Mesenteric fat pad (tissue), 1 donor: ENCODE data around the gene ATP23. TPM values are rescaled to one million over a fixed set of nuclear protein-coding genes. Genes with fewer than 3 reads are reported as not detected.

Source experiments
- DNase-seq: peaks from one replicate; pipeline ENCODE4 v3.0.0-alpha.2; 2020; ENCODE audit warnings: low spot score
- total RNA-seq: library from RNA; stranded (reverse); fragmentation: NEBNext Ultra II Directional; extraction: Animal tissue kit (Norgen Biotek cat#: 25700); gene quantifications from one replicate; pipeline ENCODE4 v1.2.1, GENCODE V29; 2021
- donor health status: DM: yes; HTN: yes; CAD: no.

Gene ATP23
- total RNA-seq, 1 donor from 2014 or later, result 9.5 TPM

- no peak for DNase-seq
Observed at GRCh38 chr12:57966536-57966935, 25.2 kb downstream of the ATP23 start.

- DNase-seq, result no peak
Observed at GRCh38 chr12:57983146-57983857, 41.9 kb downstream of the ATP23 start.

DNA sequence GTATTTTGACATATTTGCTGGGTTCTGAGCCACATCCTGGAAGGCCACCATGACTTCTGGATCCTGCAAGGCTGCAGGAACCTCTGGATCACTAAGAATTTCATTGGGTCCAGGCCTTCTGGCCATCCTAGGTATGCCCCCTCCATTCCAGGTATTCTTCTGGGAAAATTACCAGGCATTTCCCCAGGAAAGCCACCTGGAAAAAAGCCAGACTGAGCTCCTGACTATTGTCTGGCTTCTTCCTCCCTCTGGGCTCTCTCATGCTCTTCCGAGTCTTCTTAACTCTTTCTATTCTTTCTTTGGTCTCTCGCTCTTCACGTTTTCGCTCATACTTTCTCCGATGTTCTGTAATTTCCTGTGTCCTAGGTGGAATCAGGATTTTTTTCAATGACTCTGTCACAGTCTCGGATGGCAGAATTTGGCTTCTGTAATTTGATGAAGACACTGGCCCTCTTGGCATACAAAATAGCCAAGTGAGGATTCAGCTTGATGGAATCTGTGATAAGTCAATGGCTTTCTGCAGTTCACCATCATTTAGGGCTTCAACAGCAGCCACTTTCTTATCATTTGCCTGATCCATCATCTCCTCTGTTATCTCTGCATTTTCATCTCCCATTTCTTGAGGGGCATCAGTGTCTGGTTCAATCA, 42.6 kb downstream of the ATP23 start:
- DNase-seq, result no peak

DNA sequence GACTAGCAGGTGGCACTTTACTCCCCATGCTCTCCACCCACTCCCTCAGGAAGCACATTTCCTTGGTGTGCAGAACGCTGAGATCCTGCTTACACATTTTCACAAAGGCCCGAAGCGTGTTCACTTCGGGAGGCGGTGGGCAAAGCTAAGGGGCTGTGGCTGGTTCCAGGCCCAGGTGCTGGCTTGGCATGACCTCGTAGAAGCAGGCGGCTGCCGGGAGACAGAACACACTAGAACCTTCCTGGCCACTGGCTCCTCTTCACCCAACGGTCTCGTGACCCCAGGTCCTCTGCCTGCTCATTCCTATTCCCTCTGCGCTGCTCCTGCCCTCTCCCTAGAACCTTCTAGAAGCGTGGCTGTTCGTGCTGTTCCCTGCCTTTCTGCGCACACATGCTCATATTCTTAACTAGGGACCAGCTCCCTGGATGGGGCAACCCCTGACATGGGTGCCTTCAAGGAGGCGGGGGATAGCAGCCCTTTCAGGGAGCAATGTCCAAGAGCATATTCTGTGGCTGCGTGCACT, 43.3 kb downstream of the ATP23 start:
- no peak for DNase-seq

- no peak for DNase-seq
Observed at GRCh38 chr12:57985685-57986084, 44.3 kb downstream of the ATP23 start.

DNA sequence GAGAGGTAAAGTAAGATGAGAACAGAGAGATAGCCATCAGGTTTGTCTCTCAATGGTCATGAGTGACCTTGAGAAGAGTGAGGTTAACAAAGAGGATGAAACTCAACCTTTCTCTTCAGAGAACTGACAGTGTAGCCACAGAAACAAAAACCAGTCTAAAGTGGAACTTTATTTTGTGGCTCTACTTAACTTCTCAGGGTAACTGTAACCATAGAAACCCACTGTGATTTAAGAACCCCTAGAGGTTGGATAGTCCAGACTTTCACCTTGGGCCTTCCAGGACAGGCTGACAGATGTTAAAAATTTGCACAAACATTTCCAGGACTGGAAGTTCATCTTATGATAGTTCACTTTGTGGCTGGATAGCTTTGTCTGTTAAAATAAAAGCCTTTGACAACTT, 48.5 kb downstream of the ATP23 start:
- DNase-seq, result no peak

GRCh38 chr12:57990241-57990883, 49.0 kb downstream of the ATP23 start:
- DNase-seq, result no peak

- no peak for DNase-seq
Observed at GRCh38 chr12:57992001-57992400, 50.6 kb downstream of the ATP23 start.

GRCh38 chr12:57993030-57993429, 51.7 kb downstream of the ATP23 start:
- DNase-seq, result no peak

DNA sequence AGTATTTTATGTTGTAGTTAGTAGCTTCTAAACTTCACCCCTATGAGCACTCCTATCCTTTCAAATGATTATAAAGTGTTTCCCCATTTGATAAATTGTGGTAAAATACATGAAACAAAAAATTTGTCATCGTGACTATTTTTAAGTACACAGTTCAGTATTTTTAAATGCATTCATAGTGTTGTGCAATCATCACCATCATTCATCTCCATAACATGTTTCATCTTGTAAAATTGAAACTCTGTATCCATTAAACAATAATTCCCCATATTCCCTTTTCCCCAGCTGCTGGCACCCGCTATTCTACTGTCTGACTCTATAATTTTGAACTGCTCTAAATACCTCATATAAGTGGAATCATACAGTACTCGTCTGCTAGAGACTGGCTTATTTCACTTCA, 52.5 kb downstream of the ATP23 start:
- DNase-seq, result no peak

DNA sequence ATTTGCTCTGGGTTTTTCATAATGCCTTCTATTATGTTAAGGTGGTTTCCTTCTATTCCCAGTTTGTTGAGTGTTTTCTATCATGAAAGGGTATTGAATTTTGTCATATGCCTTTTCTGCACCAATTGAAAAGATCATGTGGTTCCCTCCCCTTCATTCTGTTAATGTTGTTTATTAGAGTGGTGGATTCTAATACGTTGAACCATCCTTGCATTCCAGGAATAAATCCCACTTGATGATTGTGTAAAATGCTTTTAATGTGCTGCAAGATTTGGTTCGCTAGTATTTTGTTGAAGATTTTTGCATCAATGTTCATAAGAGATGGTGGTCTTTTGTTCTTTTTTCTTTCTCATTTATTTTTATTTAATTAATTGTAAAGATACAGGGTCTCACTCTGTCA, 55.2 kb downstream of the ATP23 start:
- no peak for DNase-seq

DNA sequence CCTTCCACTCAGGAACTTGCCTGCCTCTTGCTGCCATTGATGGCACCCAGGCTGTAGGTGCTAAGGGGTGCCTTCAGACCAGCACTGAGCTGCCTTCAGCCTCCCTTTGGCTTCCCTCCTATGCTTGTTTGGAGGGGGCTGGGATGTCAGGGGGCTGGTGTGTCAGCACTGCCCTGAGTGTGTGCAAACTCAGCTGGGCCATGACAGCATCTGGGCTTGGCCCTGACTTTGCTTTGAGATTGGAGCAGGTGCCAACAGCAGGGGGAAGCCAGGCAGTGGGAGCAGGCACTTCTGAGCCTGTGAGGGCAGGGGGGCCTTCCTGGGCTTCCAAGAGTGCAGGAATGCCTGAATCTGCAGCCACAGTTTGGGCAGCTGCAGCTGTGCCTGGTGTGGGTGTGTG, 56.9 kb downstream of the ATP23 start:
- no peak for DNase-seq

DNA sequence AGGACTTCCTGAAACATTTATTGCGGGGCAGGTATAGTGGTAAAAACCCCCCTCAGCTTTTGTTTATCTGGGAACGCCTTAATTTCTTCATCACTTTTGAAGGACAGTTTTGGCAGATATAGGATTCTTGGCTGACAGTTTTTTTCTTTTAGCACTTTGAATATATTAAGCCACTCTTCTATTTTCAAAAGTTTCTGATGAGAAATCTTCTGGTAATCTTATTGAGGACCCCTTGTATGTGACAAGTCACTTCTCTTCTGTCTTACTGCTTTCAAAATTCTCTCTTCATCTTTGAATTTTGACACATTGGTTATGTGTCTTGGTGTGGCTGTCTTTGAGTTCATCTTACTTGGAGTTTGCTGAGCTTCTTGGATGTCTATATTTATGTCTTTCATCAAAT, 59.1 kb downstream of the ATP23 start:
- no peak for DNase-seq

GRCh38 chr12:58007875-58008274, 66.5 kb downstream of the ATP23 start:
- no peak for DNase-seq

DNA sequence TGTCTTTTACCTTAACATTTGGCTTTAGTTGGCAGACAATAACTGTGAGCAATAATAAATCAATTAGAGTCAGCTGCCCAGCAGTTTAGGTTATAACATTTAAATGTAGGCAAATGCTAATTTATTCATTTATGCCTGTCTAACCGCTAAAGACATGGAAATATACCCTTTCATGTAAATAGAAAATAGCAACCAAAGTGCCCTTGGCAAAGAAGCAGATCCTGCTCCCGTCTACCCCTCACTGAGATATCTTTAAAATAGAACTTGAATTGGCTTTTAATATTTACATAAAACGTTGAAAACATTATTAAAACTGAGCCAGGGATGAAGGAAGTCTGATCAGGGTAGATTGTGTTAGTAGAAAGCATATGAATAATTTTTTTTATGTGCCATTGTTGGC, 67.3 kb downstream of the ATP23 start:
- no peak for DNase-seq

Other genes starting within 250 kb of the ATP23 start
- 251 TPM for gene OS9, start 247.4 kb upstream of the ATP23 start, total RNA-seq
- 2.1 TPM for gene AGAP2, start 202.8 kb upstream of the ATP23 start, total RNA-seq
- 35.0 TPM for gene TSPAN31, start 196.5 kb upstream of the ATP23 start, total RNA-seq
- 87.0 TPM for gene CDK4, start 189.3 kb upstream of the ATP23 start, total RNA-seq
- gene MARCHF9, start 186.5 kb upstream of the ATP23 start, total RNA-seq, result 11.3 TPM
- 1.8 TPM for gene CYP27B1, start 174.5 kb upstream of the ATP23 start, total RNA-seq
- 32.8 TPM for gene METTL1, start 169.5 kb upstream of the ATP23 start, total RNA-seq
- 7.2 TPM for gene EEF1AKMT3, start 169.0 kb upstream of the ATP23 start, total RNA-seq
- 32.7 TPM for gene TSFM, start 158.8 kb upstream of the ATP23 start, total RNA-seq
- 5.7 TPM for gene AVIL, start 122.8 kb upstream of the ATP23 start, total RNA-seq
- 156 TPM for gene CTDSP2, start 94.8 kb upstream of the ATP23 start, total RNA-seq